ENCODE results near the gene NFIA.

DNA sequence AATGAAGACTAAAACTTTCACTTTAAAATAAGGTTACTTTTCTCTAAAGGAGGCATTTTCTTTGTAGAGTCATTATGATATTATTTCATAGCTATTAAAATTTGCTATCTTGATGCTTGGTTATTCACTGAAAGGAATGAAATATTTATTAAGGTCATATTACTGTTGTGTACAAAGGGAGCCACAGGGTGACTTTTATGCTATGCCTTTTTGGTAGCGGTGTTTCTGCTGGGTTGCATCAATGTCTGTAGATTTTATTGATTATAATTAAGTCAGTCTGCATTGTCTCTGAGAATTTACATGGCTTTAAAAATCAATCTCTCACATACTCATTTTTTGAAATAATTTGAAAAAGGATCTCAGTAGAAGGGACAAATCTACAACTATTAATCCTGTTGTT is 84.9 kb downstream of the NFIA start:
- TF ChIP-seq, protein P1, sequence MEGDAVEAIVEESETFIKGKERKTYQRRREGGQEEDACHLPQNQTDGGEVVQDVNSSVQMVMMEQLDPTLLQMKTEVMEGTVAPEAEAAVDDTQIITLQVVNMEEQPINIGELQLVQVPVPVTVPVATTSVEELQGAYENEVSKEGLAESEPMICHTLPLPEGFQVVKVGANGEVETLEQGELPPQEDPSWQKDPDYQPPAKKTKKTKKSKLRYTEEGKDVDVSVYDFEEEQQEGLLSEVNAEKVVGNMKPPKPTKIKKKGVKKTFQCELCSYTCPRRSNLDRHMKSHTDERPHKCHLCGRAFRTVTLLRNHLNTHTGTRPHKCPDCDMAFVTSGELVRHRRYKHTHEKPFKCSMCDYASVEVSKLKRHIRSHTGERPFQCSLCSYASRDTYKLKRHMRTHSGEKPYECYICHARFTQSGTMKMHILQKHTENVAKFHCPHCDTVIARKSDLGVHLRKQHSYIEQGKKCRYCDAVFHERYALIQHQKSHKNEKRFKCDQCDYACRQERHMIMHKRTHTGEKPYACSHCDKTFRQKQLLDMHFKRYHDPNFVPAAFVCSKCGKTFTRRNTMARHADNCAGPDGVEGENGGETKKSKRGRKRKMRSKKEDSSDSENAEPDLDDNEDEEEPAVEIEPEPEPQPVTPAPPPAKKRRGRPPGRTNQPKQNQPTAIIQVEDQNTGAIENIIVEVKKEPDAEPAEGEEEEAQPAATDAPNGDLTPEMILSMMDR (IDR thresholded peaks at IDR 0.05): no peak
- no peak for TF ChIP-seq POLR2AphosphoS5 (IDR thresholded peaks at IDR 0.05)
- no peak for TF ChIP-seq EP300 (IDR thresholded peaks at IDR 0.05)

Measured in upper lobe of left lung (tissue), 4 donors.